D721Med (cell line): ENCODE data around the gene TLL1.

ENCODE experiments used
- DNase-seq: peaks from one replicate; pipeline ENCODE4 v3.0.0; 2011; ENCODE audit warnings: low spot score; ENCODE audit not compliant: insufficient read length
- FAIRE-seq: peaks from 2 replicates; lab custom pipeline; 2011; peaks lifted over from hg19 to GRCh38; lab: Jason Lieb, UNC
- TF ChIP-seq, protein P1 (sequence below): IDR thresholded peaks from 2 replicates; pipeline ENCODE4 v1.5.1; 2012; ENCODE audit warnings: mild to moderate bottlenecking, control low read depth; ENCODE audit not compliant: insufficient read depth; ENCODE audit errors: missing control alignments

The TLL1 gene

GRCh38 chr4:165966833-165967232 is 93.8 kb downstream of the TLL1 start:
- DNase-seq: no peak
- FAIRE-seq: no peak

GRCh38 chr4:165967486-165967885 is 94.4 kb downstream of the TLL1 start:
- no peak for FAIRE-seq
- no peak for DNase-seq
- TF ChIP-seq, protein P1, sequence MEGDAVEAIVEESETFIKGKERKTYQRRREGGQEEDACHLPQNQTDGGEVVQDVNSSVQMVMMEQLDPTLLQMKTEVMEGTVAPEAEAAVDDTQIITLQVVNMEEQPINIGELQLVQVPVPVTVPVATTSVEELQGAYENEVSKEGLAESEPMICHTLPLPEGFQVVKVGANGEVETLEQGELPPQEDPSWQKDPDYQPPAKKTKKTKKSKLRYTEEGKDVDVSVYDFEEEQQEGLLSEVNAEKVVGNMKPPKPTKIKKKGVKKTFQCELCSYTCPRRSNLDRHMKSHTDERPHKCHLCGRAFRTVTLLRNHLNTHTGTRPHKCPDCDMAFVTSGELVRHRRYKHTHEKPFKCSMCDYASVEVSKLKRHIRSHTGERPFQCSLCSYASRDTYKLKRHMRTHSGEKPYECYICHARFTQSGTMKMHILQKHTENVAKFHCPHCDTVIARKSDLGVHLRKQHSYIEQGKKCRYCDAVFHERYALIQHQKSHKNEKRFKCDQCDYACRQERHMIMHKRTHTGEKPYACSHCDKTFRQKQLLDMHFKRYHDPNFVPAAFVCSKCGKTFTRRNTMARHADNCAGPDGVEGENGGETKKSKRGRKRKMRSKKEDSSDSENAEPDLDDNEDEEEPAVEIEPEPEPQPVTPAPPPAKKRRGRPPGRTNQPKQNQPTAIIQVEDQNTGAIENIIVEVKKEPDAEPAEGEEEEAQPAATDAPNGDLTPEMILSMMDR: no peak

More at GRCh38 chr4:165966833-165967232, 93.8 kb downstream of the TLL1 start:
- TF ChIP-seq, protein P1: no peak

- TF ChIP-seq, protein P1: no peak
- DNase-seq (no peak), FAIRE-seq (no peak)
Measured at GRCh38 chr4:165970703-165971420, 97.8 kb downstream of the TLL1 start.

DNA sequence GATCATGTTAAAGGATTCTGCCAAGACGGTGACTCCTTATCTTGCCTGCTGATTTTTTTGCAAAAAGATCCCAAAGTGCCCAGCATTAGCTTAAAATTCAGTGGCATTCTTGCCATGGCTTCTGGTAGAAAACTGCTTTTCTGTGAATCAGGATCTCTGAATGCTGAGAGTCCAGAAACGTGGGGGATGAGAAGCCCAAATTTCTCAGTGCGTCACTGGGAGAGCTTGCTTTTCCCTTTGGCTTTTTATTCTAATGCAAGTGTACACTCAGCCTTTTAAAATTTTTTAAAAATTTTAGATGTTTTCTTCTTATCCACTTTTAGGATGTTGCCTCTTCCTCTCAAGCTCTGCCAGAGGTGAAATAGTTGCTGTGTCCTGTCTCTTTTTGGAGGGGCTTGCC is 98.4 kb downstream of the TLL1 start:
- FAIRE-seq: no peak
- DNase-seq: no peak
- TF ChIP-seq, protein P1: no peak

- TF ChIP-seq, protein P1: no peak
- no peak for FAIRE-seq
- no peak for DNase-seq
Measured at GRCh38 chr4:165971933-165972332, 98.9 kb downstream of the TLL1 start.

DNA sequence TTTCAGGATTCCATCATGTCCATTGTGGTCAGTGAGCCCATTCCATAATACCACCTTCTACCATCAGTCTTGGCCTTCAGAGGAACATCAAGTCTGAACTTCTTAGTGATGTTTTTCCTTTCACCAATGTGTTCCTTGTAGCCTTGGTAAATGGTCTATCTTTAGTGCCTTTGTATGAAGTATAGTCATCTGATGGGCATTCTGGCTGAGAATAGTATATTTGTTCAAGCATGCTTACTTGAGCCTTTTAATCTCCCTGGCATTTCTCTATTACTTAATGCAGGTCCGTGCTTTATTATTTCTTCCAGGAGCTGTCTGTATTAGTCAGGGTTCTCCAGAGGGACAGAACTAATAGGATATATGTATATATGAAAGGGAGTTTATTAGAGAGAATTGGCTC is 99.7 kb downstream of the TLL1 start:
- no peak for DNase-seq
- FAIRE-seq: no peak
- TF ChIP-seq, protein P1: no peak

DNA sequence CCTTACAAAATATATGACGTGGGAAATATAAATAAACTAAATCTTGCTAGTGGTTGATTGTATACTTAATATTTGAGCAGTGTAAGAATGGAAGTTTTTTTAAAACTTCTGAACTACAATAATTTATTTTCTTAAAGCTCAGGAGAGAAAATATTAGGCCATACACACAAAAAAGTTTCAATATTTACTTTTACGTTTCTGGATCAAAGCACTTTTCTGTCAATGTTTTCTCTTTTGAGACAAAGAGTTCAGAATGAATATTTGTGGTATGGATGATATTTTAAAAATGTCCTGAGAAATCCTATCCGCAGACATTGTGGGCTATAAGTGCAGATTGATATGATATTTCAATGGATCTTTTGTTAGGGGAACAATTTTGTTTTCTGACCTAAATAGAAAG is 109.9 kb downstream of the TLL1 start:
- no peak for DNase-seq
- TF ChIP-seq, protein P1: no peak
- FAIRE-seq: no peak
